ENCODE data around the gene ZNF738. TPM values are rescaled to one million over a fixed set of nuclear protein-coding genes. Genes with fewer than 3 reads are reported as not detected.

ZNF738 gene
- total RNA-seq: 2.4 and 3.8 TPM in 2 replicates

DNA sequence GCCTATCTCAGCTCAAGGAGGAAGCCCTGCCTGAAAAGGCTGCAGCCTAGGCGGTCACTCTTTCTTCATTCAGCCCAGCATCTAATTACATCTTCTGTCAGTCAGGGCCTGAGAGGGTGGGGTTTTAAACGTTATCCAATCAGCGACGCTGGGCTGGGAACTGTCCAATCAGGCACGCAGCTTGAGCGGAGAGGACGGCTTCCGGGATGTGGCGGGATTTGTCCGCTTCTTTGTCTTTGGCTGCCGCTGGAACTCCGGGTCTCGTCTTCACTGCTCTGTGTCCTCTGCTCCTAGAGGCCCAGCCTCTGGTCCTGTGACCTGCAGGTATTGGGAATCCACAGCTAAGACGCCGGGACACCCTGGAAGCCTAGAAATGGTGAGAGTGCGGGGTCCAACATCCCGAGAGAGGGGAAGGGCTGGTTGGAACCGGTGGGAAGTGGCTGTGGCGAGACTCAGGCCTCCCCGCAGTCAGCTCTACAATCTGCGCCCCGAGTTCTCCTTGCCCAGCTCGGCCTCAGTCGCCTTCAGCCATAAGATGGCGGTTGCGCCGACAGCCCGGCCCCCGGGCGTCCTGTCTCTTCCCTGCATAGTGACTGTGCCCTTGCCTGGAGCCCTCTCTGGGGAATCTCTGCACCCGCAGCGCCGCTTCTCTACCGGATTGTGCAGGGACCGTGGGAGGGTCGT is at the start of gene ZNF738:
Gene ZNF738 (plus strand): TSS at position 233 of the 684 bp plus-strand sequence. CDS start 141 bp downstream, at position 374.

GRCh38 chr19:21328885-21329605 is 29.8 kb upstream of the ZNF738 start, which contains the start of gene ZNF708:
TSS of gene ZNF708 (minus strand) at chr19:21329410. CDS start at chr19:21329212, 198 bp downstream.

GRCh38 chr19:21396893-21397572 is 38.2 kb downstream of the ZNF738 start, which contains the start of gene ZNF493:
TSS of gene ZNF493 (plus strand) at chr19:21397133. CDS start at chr19:21397238, 105 bp downstream.

Other genes with a start within 250 kb of the ZNF738 start
- 9.2 and 16.9 TPM in 2 replicates for gene ZNF431, start 217.0 kb upstream of the ZNF738 start, total RNA-seq
- gene ZNF708, start 29.6 kb upstream of the ZNF738 start, total RNA-seq: 3.8 and 8.9 TPM in 2 replicates
- gene ZNF493, start 38.1 kb downstream of the ZNF738 start, total RNA-seq: 12.6 and 34.8 TPM in 2 replicates
- gene ZNF429, start 146.6 kb downstream of the ZNF738 start, total RNA-seq: 5.1 and 8.0 TPM in 2 replicates